HAP-1 (cell line): ENCODE measurements around the gene PRDM16.
"Not testable (repeated sequence)": the region's sequence is repeated elsewhere in the genome, so short reads cannot be mapped to it uniquely, and the experiment has no call there.

ENCODE experiments used
- DNase-seq, 2 experiments: peaks; one replicate each; pipeline ENCODE4 v3.0.0-alpha.2; 2016 to 2020; ENCODE audit warnings: low spot score in 2 of 2
- H3K27me3 ChIP-seq: fragments of 250-450 bp; sonication (Bioruptor Pico); 2 replicates; pipeline ENCODE4 v1.5.1; 2020; ENCODE audit warnings: low read depth, mild to moderate bottlenecking, moderate library complexity
- H3K36me3 ChIP-seq: fragments of 250-450 bp; sonication (Bioruptor Pico); replicated peaks from 2 replicates; pipeline ENCODE4 v1.5.1; 2020; ENCODE audit warnings: mild to moderate bottlenecking
- H3K4me1 ChIP-seq: fragments of 250-450 bp; sonication (Bioruptor Pico); 2 replicates; pipeline ENCODE4 v1.5.1; 2020; ENCODE audit warnings: mild to moderate bottlenecking
- H3K4me3 ChIP-seq: fragments of 250-450 bp; sonication (Bioruptor Pico); 2 replicates; pipeline ENCODE4 v1.5.1; 2020; ENCODE audit warnings: mild to moderate bottlenecking, moderate library complexity
- H3K9me3 ChIP-seq: fragments of 250-450 bp; sonication (Bioruptor Pico); 2 replicates; pipeline ENCODE4 v1.5.1; 2020; ENCODE audit warnings: mild to moderate bottlenecking, moderate library complexity
- in situ Hi-C: fragments of 300-500 bp; cut with MboI; formaldehyde crosslinking; loops from 3 replicates; pipeline ENCODE4 v1.14.3; 2020; ENCODE audit warnings: low sequenced_read_pairs, inconsistent platforms, mixed read lengths

PRDM16 gene

DNA sequence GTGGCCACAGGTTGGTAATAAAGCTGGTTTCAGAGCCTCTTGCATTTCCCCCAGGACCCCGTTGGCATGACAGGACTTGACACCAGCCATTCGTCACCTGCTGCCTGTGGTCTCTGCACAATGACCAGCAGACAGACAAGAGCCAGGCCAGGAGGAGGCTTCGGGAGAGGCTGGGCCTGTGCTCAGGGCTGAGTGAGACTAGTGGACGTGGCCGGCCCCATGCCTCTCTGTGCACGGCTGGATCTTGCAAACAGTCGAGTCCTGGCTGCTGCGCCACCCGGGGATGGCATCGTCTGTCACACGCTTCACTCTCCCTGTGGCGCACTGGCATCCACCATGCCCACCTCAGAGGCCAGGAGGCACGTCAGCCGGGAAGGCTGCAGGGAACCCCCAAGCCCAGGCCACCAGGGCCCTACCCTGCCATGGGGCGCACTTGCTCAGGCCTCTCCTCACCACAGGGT is 208.0 kb downstream of the PRDM16 start:
- Histone ChIP-seq H3K9me3 (no peaks in the 10 kb centered on the region), H3K36me3 (no peaks in the 10 kb centered on the region), H3K4me3 (no peak overlapping the region), H3K27me3 (0 out of 2 replicates have a peak, but pooled peaks cover 2% of the 10 kb centered on the region), H3K4me1 (no peaks in the 10 kb centered on the region)
- DNase-seq = no peak
- in situ Hi-C loops = no loop called here

DNA sequence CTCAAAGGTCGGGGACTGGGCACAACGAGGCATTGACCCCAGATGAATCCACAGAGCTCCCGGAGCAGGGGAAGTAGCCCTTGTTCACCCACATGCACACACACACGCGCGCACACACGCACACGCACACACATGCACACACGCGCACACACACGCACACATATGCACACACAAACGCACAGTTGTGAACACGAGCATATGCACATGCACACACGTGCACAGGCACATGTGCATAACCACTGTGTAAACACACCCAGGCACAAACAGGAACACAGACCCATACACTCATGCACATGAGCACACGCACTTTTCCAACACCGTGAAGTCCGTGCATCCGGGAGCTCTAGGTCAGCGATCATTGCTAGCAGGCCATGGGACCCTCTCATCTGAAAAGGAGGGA is 208.6 kb downstream of the PRDM16 start:
- Histone ChIP-seq H3K27me3 (0 out of 2 replicates have a peak, but pooled peaks cover 2% of the 10 kb centered on the region), H3K9me3 (no peaks in the 10 kb centered on the region), H3K4me1 (no peaks in the 10 kb centered on the region), H3K4me3 (no peak overlapping the region), H3K36me3 (no peaks in the 10 kb centered on the region)
- DNase-seq = no peak
- in situ Hi-C loops = no loop called here

DNA sequence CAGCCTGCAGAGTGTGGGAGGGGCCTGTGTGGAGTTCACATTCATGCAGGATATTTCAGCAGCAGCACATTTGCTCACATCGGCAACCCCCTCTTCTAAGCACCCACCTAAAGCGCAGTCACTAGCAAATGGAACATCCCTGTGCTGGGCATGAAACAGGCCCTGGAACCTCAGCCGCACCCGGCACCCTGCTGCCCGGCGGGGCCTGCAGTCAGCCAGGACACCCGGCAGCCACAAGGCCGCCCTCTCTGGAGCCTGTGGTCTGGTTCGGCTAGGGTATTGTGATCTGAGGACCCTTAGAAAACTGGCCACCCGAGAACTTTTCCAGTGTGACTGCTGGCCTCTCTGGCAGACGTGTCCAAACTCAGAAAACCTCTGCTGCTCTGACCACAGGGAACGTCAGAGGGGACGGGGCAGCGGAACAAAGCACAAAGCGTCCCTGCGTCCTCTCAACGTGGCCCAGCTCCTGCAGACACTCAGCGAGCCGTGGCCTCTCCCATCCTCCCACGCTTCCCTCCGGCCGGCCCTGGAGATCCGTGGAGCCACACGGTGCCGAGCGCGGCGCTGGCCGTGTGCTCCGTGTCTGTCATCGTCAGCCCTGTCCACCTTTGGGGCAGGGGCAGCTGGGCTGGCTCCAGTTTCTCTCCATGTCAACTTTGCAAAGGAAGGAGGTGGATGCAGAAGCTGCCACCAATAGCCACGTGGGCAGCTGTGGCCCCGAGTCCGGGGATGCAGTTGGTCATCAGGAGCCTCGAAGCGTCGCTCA is 209.6 kb downstream of the PRDM16 start:
- in situ Hi-C loops = no loop called here
- H3K4me1 ChIP-seq = no peaks in the 10 kb centered on the region

DNA sequence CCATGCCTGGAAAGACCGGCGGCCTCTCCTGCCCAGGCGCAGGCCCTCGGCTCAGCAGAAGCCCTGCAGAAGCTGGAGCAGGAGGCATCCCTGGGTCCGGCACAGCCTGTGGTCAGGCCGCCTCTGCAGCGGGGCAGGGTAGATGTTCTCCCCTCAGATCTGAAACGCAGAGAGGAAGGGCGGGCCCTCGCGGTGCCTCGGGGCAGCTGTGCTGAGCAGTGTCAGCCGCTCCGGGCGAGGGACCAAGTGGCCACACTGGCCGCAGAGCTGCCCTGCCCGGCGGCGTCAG is 210.1 kb downstream of the PRDM16 start:
- no peaks in the 10 kb centered on the region for H3K36me3 ChIP-seq
- H3K4me1 ChIP-seq = no peaks in the 10 kb centered on the region
- no peak for DNase-seq
- no peaks in the 10 kb centered on the region for H3K9me3 ChIP-seq
- H3K27me3 ChIP-seq = 0 out of 2 replicates have a peak, but pooled peaks cover 2% of the 10 kb centered on the region
- in situ Hi-C loops = no loop called here
- no peak overlapping the region for H3K4me3 ChIP-seq

More for the DNA sequence above, 209.6 kb downstream of the PRDM16 start:
- no peak overlapping the region for H3K4me3 ChIP-seq
- no peaks in the 10 kb centered on the region for H3K36me3 ChIP-seq
- H3K9me3 ChIP-seq = no peaks in the 10 kb centered on the region
- no peak for DNase-seq
- 0 out of 2 replicates have a peak, but pooled peaks cover 2% of the 10 kb centered on the region for H3K27me3 ChIP-seq

DNA sequence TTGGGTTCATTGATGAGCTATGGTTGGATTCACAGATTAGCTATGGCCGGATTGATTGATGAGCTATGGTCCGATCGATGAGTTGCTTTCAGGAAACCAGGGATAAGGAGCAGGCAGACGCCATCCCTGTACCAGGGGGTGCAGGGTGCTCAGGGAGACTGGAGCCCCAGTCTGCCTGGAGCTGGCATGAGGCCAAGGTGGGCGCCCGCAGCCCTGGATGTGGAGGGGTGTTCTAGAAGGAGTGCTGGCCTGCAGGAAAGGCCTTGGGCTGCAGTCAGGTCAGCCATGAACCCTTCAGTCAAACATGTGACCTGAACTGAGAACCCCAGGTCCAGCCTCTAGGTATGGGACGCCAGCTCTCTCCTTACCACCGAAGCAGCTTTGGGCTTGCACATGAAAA is 212.7 kb downstream of the PRDM16 start:
- H3K36me3 ChIP-seq = no peaks in the 10 kb centered on the region
- in situ Hi-C loops = no loop called here
- H3K9me3 ChIP-seq = no peaks in the 10 kb centered on the region
- no peak overlapping the region for H3K4me3 ChIP-seq
- H3K4me1 ChIP-seq = peaks cover 4% of the 10 kb centered on the region; the same call in 1 of the 2 replicates
- DNase-seq = no peak
- 0 out of 2 replicates have a peak, but pooled peaks cover 2% of the 10 kb centered on the region for H3K27me3 ChIP-seq

DNA sequence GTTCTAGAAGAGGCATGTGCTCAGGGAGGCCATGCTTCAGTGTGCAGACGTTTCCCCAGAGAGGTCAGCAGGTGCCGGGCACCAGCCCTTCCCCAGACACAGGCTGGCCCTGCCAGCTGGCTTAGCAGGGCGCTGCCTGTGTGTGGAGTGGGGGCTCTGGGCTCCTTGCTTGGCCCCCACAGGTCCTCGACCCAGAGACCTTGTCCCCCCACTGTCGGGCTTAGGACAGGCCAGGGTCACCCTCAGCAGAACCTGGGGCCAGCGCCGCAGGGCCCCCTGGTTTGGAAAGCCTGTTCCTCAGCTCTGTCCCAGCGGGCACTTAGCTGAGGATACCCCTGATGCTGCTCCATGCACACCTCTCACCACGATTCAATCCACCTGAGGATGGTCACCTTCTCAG is 213.2 kb downstream of the PRDM16 start:
- H3K4me1 ChIP-seq = peaks cover 4% of the 10 kb centered on the region; the same call in 1 of the 2 replicates
- no peak for DNase-seq
- H3K9me3 ChIP-seq = no peaks in the 10 kb centered on the region
- H3K4me3 ChIP-seq = no peak overlapping the region
- in situ Hi-C loops = no loop called here
- H3K27me3 ChIP-seq = 0 out of 2 replicates have a peak, but pooled peaks cover 2% of the 10 kb centered on the region
- no peaks in the 10 kb centered on the region for H3K36me3 ChIP-seq

DNA sequence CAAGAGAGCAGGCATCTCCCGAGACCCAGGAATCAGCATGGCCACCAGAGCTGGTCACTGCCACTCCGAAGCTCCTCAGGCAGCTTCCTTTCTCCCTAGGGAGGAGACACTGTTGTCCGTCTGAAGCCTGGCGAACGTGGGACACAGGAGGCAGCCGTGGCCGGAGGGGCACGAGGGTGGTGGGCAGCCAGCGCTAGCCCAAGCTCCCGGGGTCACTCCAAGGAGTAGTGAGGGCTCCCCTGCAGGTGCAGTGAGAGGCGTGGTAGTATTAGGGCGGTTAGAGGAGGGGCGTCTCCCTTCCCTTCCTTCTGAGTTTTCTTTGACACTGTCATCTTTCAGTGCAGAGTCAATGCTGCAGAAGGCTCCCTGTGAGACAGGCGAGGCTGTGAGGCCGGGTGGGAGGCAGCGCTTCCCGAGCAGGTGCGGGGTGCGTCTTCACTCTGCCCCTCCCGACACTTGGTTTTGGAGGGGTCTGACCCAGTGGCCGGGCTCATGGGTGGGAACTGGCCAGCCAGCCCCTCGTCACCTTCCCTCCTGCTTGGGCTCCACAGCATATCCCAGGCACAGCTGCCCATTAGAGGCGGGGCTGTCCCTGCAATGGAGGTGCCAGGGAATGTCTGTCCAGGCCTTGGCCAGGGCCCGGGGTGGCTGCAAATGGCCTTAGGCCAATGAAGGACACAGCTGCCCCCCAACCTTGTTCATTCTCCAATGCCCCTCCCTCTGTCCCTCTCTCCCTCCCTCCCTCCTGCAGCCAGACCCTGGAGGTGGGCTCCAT is 213.8 kb downstream of the PRDM16 start:
- Histone ChIP-seq H3K4me1 (peaks cover 4% of the 10 kb centered on the region; the same call in 1 of the 2 replicates), H3K9me3 (no peaks in the 10 kb centered on the region), H3K27me3 (0 out of 2 replicates have a peak, but pooled peaks cover 2% of the 10 kb centered on the region), H3K4me3 (no peak overlapping the region), H3K36me3 (no peaks in the 10 kb centered on the region)
- DNase-seq = no peak
- in situ Hi-C loops = no loop called here

DNA sequence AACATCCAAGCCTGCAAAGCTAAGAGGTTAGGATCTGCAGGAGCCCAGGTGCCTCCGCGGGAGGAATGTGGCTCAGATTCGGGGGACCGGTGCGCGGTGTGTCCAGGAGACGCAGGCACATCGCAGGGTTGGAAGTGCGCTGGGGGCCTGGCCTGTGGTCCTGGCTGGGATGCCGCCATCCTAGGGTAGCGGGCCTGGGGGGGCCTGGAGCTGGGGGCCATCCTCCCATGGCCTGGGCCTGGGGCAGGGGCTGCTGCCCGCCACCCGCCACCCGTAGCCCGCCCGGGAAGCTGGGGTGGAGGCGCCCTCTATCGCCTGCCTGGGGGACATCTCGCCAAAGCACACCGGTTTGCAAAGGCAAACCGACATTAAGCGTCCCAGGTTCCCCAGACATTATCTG is 214.8 kb downstream of the PRDM16 start:
- H3K27me3 ChIP-seq = 0 out of 2 replicates have a peak, but pooled peaks cover 2% of the 10 kb centered on the region
- H3K36me3 ChIP-seq = no peaks in the 10 kb centered on the region
- no peaks in the 10 kb centered on the region for H3K9me3 ChIP-seq
- H3K4me1 ChIP-seq = peaks cover 4% of the 10 kb centered on the region; the same call in 1 of the 2 replicates
- H3K4me3 ChIP-seq = no peak overlapping the region
- in situ Hi-C loops = no loop called here
- DNase-seq = peak; percentile 14 to 69

DNA sequence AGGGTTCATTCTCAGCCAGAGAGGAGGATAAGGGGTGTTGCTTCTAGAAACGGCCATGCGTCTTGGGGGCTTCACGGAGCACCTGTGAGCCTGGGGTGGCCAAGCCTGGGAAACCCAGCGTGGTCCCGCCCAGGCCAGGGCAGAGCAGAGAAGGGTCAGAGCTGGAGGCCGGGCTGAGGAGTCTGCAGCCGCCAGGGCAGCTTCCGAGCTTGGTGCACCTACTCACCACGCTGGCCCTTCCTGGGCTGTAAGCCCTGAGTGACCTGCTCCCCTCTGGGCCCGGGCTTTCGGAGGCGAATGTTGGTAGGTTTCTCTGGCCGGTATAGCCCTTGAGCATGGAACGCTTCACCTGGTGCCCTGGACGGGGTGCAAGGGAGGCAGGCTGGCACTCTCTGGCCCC is 215.7 kb downstream of the PRDM16 start:
- no peak for DNase-seq
- H3K27me3 ChIP-seq = no peaks in the 10 kb centered on the region
- H3K4me1 ChIP-seq = peaks cover 4% of the 10 kb centered on the region; the same call in 1 of the 2 replicates
- H3K4me3 ChIP-seq = no peak overlapping the region
- H3K9me3 ChIP-seq = no peaks in the 10 kb centered on the region
- no peaks in the 10 kb centered on the region for H3K36me3 ChIP-seq
- in situ Hi-C loops = no loop called here

DNA sequence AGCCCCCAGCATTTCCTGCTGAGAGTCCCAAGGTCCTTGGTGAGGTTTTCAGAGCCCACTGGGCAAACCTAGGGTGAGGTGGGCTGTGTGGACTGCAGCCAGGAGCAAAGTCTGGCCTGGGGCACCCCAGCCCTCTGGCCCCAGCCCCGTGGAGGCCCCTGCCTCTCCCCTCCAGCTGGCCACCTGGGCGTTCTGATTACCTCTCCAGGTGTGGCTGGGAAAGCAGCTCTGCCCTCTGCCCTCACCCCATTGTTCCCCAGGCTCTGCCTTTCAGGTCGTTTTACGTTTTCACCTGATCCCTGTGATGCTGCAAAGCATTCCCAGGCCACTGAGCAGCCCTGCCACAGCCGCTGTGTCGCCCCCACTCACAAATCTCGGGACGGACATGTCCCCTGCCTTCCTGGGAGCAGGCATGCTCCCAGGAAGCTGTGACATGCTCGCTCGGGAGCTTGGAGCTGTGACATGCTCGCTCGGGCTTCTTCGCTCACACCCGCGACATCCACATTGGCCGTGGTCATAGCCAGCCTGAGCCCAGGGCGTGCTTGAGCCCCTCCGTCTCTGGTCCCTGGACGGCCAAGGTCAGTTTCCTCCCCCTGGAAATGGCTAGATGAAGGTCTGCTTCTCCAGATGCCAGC is 216.2 kb downstream of the PRDM16 start:
- no peaks in the 10 kb centered on the region for H3K36me3 ChIP-seq
- in situ Hi-C loops = no loop called here
- no peak for DNase-seq
- peaks cover 4% of the 10 kb centered on the region; the same call in 1 of the 2 replicates for H3K4me1 ChIP-seq
- no peaks in the 10 kb centered on the region for H3K9me3 ChIP-seq
- no peak overlapping the region for H3K4me3 ChIP-seq
- no peaks in the 10 kb centered on the region for H3K27me3 ChIP-seq

DNA sequence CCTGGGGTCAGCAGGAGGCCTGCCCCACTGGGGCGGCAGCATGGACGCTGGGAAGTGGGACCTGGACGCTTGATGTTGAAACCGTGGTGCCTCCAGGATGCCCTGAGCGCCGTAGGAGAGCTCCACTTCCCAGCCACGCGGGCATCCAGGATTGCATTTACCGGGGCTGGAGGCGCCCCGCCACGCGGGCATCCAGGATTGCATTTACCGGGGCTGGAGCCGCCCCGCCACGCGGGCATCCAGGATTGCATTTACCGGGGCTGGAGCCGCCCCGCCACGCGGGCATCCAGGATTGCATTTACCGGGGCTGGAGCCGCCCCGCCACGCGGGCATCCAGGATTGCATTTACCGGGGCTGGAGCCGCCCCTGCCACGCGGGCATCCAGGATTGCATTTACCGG is 218.1 kb downstream of the PRDM16 start:
- H3K9me3 ChIP-seq, in situ Hi-C loops, H3K36me3 ChIP-seq, H3K4me3 ChIP-seq, H3K27me3 ChIP-seq, H3K4me1 ChIP-seq, DNase-seq: not testable (repeated sequence)

DNA sequence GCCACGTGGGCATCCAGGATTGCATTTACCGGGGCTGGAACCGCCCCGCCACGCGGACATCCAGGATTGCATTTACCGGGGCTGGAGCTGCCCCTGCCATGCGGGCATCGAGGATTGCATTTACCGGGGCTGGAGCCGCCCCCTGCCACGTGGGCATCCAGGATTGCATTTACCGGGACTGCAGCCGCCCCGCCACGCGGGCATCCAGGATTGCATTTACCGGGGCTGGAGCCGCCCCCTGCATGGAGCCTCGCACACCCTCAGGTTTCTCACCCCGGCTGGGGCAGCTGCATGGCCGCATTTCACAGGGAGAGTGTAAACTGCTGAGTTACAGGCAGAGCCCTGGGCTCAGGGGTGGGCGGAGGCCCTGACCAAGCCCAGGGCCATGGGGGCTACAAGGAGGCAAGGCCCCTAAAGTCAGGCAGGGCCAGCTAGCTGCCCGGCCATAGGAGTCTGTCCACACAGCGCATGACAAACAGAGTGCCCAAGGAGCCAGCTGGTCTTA is 218.7 kb downstream of the PRDM16 start:
- Histone ChIP-seq H3K9me3 (no peaks in the 10 kb centered on the region), H3K27me3 (peaks cover 2% of the 10 kb centered on the region), H3K4me3 (no peak overlapping the region), H3K4me1 (peaks cover 4% of the 10 kb centered on the region; the same call in 1 of the 2 replicates), H3K36me3 (no peaks in the 10 kb centered on the region)
- in situ Hi-C loops = no loop called here
- DNase-seq = no peak

DNA sequence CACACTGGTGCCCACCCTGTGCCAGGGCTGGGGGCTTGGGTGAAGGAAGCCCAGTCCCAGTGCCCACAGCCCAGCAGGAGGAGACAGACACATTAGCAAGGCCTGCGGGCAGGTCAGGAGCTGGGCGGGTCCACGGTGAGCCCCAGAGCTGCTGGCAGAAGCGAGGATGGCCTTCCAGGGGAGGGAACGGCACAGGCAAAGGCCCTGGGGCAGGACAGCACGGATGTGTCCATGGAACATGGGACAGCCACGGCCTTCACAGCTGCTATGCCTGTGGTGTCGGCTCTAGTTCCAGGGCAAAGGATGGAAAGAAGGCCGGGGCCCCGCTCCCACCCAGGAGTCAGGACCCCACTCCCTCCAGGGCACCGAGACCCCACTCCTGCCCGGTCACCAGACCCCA is 220.5 kb downstream of the PRDM16 start:
- Histone ChIP-seq H3K27me3 (peaks cover 15% of the 10 kb centered on the region), H3K4me3 (no peak overlapping the region), H3K36me3 (no peaks in the 10 kb centered on the region), H3K4me1 (peaks cover 4% of the 10 kb centered on the region; the same call in 1 of the 2 replicates), H3K9me3 (no peaks in the 10 kb centered on the region)
- no peak for DNase-seq
- in situ Hi-C loops = no loop called here
